H9 (cell line): ENCODE data around the gene CHN2. TPM values are rescaled to one million over a fixed set of nuclear protein-coding genes. Genes with fewer than 3 reads are reported as not detected.

ENCODE experiments used
- DNase-seq: peaks from one replicate; pipeline ENCODE4 v3.0.0-alpha.2; 2017
- H2AFZ ChIP-seq: one replicate; pipeline ENCODE4 v1.6.1; 2013; ENCODE audit warnings: mild to moderate bottlenecking, low read length, control low read depth, moderate library complexity
- H2AK5ac ChIP-seq: 2 replicates; pipeline ENCODE4 v1.6.1; 2013; ENCODE audit warnings: low read length, control low read depth, mixed read lengths; ENCODE audit not compliant: insufficient read length
- H2BK120ac ChIP-seq: one replicate; pipeline ENCODE4 v1.6.1; 2013; ENCODE audit warnings: low read depth, mild to moderate bottlenecking, low read length, control low read depth, inconsistent platforms; ENCODE audit not compliant: poor library complexity, severe bottlenecking
- H2BK12ac ChIP-seq: 2 replicates; pipeline ENCODE4 v1.6.1; 2013; ENCODE audit warnings: low read length, control low read depth, mixed read lengths, low read depth; ENCODE audit not compliant: insufficient read length
- H2BK15ac ChIP-seq: 2 replicates; pipeline ENCODE4 v1.6.1; 2013; ENCODE audit warnings: low read depth, low read length, control low read depth
- H2BK20ac ChIP-seq: one replicate; pipeline ENCODE4 v1.6.1; 2013; ENCODE audit warnings: low read depth, mild to moderate bottlenecking, low read length, control low read depth, inconsistent platforms; ENCODE audit not compliant: poor library complexity, severe bottlenecking
- H2BK5ac ChIP-seq: 2 replicates; pipeline ENCODE4 v1.6.1; 2013; ENCODE audit warnings: low read length, control low read depth, mixed read lengths; ENCODE audit not compliant: insufficient read length
- H3K14ac ChIP-seq: 2 replicates; pipeline ENCODE4 v1.6.1; 2013; ENCODE audit warnings: low read length, control low read depth; ENCODE audit not compliant: insufficient read depth
- H3K18ac ChIP-seq: 2 replicates; pipeline ENCODE4 v1.6.1; 2013; ENCODE audit warnings: low read depth, mild to moderate bottlenecking, mixed read lengths, low read length, control low read depth; ENCODE audit not compliant: insufficient read length
- H3K23ac ChIP-seq: 2 replicates; pipeline ENCODE4 v1.6.1; 2013; ENCODE audit warnings: low read length, control low read depth, mixed read lengths, low read depth; ENCODE audit not compliant: insufficient read length
- H3K23me2 ChIP-seq: 2 replicates; pipeline ENCODE4 v1.6.1; 2013; ENCODE audit warnings: low read depth, mild to moderate bottlenecking, mixed read lengths, low read length, control low read depth; ENCODE audit not compliant: insufficient read length, poor library complexity, severe bottlenecking
- H3K27ac ChIP-seq: 2 replicates; pipeline ENCODE4 v1.5.1; 2013; ENCODE audit warnings: low read length, control low read depth, mixed read lengths, low read depth; ENCODE audit not compliant: insufficient read length
- H3K27me3 ChIP-seq: 2 replicates; pipeline ENCODE4 v1.6.1; 2013; ENCODE audit warnings: low read length, control low read depth, inconsistent platforms; ENCODE audit not compliant: insufficient read depth
- H3K4ac ChIP-seq: 2 replicates; pipeline ENCODE4 v1.6.1; 2013; ENCODE audit warnings: low read depth, mild to moderate bottlenecking, control low read depth, inconsistent platforms, low read length, moderate library complexity
- H3K4me1 ChIP-seq: 2 replicates; pipeline ENCODE4 v1.6.1; 2013; ENCODE audit warnings: low read length, control low read depth, inconsistent platforms; ENCODE audit not compliant: insufficient read depth
- H3K4me2 ChIP-seq: 2 replicates; pipeline ENCODE4 v1.6.1; 2013; ENCODE audit warnings: low read length, control low read depth, mixed read lengths; ENCODE audit not compliant: insufficient read length, insufficient read depth
- H3K56ac ChIP-seq: 2 replicates; pipeline ENCODE4 v1.6.1; 2013; ENCODE audit warnings: low read depth, mild to moderate bottlenecking, mixed read lengths, low read length, control low read depth; ENCODE audit not compliant: insufficient read length
- H3K79me1 ChIP-seq: 2 replicates; pipeline ENCODE4 v1.6.1; 2013; ENCODE audit warnings: low read depth, mild to moderate bottlenecking, moderate library complexity, low read length, control low read depth, inconsistent platforms; ENCODE audit not compliant: insufficient read depth, poor library complexity, severe bottlenecking
- H3K79me2 ChIP-seq: 2 replicates; pipeline ENCODE4 v1.6.1; 2013; ENCODE audit warnings: low read length, control low read depth, inconsistent platforms; ENCODE audit not compliant: insufficient read depth
- H3K9ac ChIP-seq: 2 replicates; pipeline ENCODE4 v1.6.1; 2013; ENCODE audit warnings: low read length, control low read depth, mixed read lengths; ENCODE audit not compliant: insufficient read length; ENCODE audit errors: extremely low read depth
- H3K9me3 ChIP-seq: one replicate; pipeline ENCODE4 v1.6.1; 2013; ENCODE audit warnings: low read depth, low read length, inconsistent platforms; ENCODE audit not compliant: control insufficient read depth
- H3T11ph ChIP-seq: one replicate; pipeline ENCODE4 v1.6.1; 2013; ENCODE audit warnings: mild to moderate bottlenecking, low read length, control low read depth, inconsistent platforms
- H4K20me1 ChIP-seq: one replicate; pipeline ENCODE4 v1.6.1; 2013; ENCODE audit not compliant: control insufficient read depth, insufficient read length, insufficient read depth
- H4K5ac ChIP-seq: 2 replicates; pipeline ENCODE4 v1.6.1; 2013; ENCODE audit warnings: low read depth, mild to moderate bottlenecking, mixed read lengths, low read length, control low read depth; ENCODE audit not compliant: insufficient read length
- H4K8ac ChIP-seq: replicated peaks from 2 replicates; pipeline ENCODE4 v1.6.1; 2013; ENCODE audit warnings: low read length, control low read depth, mixed read lengths, low read depth; ENCODE audit not compliant: insufficient read length
- H4K91ac ChIP-seq: 2 replicates; pipeline ENCODE4 v1.6.1; 2013; ENCODE audit warnings: low read depth, mild to moderate bottlenecking, moderate library complexity, mixed read lengths, low read length, control low read depth; ENCODE audit not compliant: insufficient read length
- H3K27ac Mint-ChIP-seq, 3 experiments: 2 replicates in 2 of 3; 3 replicates in 1 of 3; pipeline ENCODE4 v1.8.0; 2020 to 2021; ENCODE audit warnings: mixed read lengths in 3 of 3, mild to moderate bottlenecking in 1 of 3, moderate library complexity in 1 of 3
- H3K27me3 Mint-ChIP-seq: 2 replicates; pipeline ENCODE4 v1.8.0; 2021; ENCODE audit warnings: low read depth, mild to moderate bottlenecking, moderate library complexity, mixed read lengths
- H3K36me3 Mint-ChIP-seq, 3 experiments: 2 replicates in 2 of 3; 3 replicates in 1 of 3; pipeline ENCODE4 v1.8.0; 2020 to 2021; ENCODE audit warnings: low read depth in 3 of 3, mixed read lengths in 3 of 3; ENCODE audit not compliant: insufficient read depth in 1 of 3
- H3K4me1 Mint-ChIP-seq, 2 experiments: 2 replicates each; pipeline ENCODE4 v1.8.0; 2020; ENCODE audit warnings: mixed read lengths in 2 of 2
- H3K4me3 Mint-ChIP-seq, 2 experiments: 2 replicates in 1 of 2; 3 replicates in 1 of 2; pipeline ENCODE4 v1.8.0; 2020 to 2021; ENCODE audit warnings: mild to moderate bottlenecking in 2 of 2, mixed read lengths in 2 of 2, moderate library complexity in 1 of 2
- H3K9me3 Mint-ChIP-seq, 2 experiments: 2 replicates in 1 of 2; 3 replicates in 1 of 2; pipeline ENCODE4 v1.8.0; 2020; ENCODE audit warnings: mild to moderate bottlenecking in 2 of 2, mixed read lengths in 2 of 2, moderate library complexity in 1 of 2
- CTCF ChIP-seq: fragments of 200-600 bp; sonication (generic); conservative IDR thresholded peaks from 3 replicates; pipeline ENCODE4 v1.8.0; 2021; ENCODE audit warnings: antibody characterized with exemption, mild to moderate bottlenecking
- WGBS: extraction: QIAGEN DNeasy Blood & Tissue Kit; methylation state at CpG from one replicate; pipeline ENCODE4 v1.1.7; 2013; ENCODE audit warnings: missing lambda C conversion rate, low lambda C conversion rate, mixed read lengths; ENCODE audit not compliant: insufficient read length; ENCODE audit errors: extremely low coverage; 5-methylcytosine and 5-hydroxymethylcytosine counted together
- total RNA-seq: library from RNA; stranded (reverse); gene quantifications from 2 replicates; pipeline ENCODE4 v1.2.1, GENCODE V29; 2021

Gene CHN2
- total RNA-seq, 1 experiment from 2014 or later, result 3.3 TPM

GRCh38 chr7:29216128-29216527 lies 21.6 kb downstream of the CHN2 start:
- Mint-ChIP-seq H3K27me3 (peaks cover 2% of the 10 kb centered on the region; the same call in 1 of the 2 replicates), H3K36me3 (peaks cover 0 to 6% (median 0%) of the 10 kb centered on the region in 3 experiments; a peak in 1 of 7 replicates), H3K9me3 (peaks cover 4 to 6% of the 10 kb centered on the region in 2 experiments; a peak in 1 of 5 replicates), H3K4me3 (no peak overlapping the region), H3K4me1 (peaks cover 15 to 16% of the 10 kb centered on the region in 2 experiments), H3K27ac (no peak overlapping the region)
- Histone ChIP-seq H3K9me3 (no peaks in the 10 kb centered on the region), H3K4ac (no peak overlapping the region), H2BK120ac (no peak overlapping the region), H4K8ac (no peak overlapping the region), H4K91ac (no peak overlapping the region), H2BK15ac (no peak overlapping the region), H3K23ac (no peak overlapping the region), H3K4me2 (no peak overlapping the region), H3K18ac (no peak overlapping the region), H4K5ac (no peak overlapping the region), H3K27ac (no peak overlapping the region), H2AFZ (no peak overlapping the region), H3K14ac (no peak overlapping the region), H3K79me1 (no peaks in the 10 kb centered on the region), H3K79me2 (no peaks in the 10 kb centered on the region), H3K23me2 (no peaks in the 10 kb centered on the region), H3K9ac (no peak overlapping the region), H3K27me3 (no peaks in the 10 kb centered on the region), H2BK5ac (no peak overlapping the region), H3K56ac (no peak overlapping the region), H2BK12ac (no peak overlapping the region), H4K20me1 (no peaks in the 10 kb centered on the region), H3T11ph (no peak overlapping the region), H2BK20ac (no peak overlapping the region), H2AK5ac (no peak overlapping the region), H3K4me1 (0 out of 2 replicates have a peak, but pooled peaks cover 2% of the 10 kb centered on the region)
- WGBS, result no CpG with 5 or more reads among the region's 1 CpG
- no peak for DNase-seq
- TF ChIP-seq CTCF, result no peak
